GM19193 (cell line): ENCODE results near the gene CASP4.

ENCODE experiments used
- POLR2A ChIP-seq: IDR thresholded peaks from 4 replicates; pipeline ENCODE4 v1.6.1; 2011; ENCODE audit not compliant: insufficient read depth, insufficient read length; ENCODE audit errors: extremely low read depth

CASP4 gene

GRCh38 chr11:104917271-104918112 lies 50.9 kb downstream of the CASP4 start:
- TF ChIP-seq POLR2A = no peak

- TF ChIP-seq POLR2A = no peak
Measured at GRCh38 chr11:104916442-104916841, 51.9 kb downstream of the CASP4 start.

- no peak for TF ChIP-seq POLR2A
Measured at GRCh38 chr11:104912102-104912501, 56.3 kb downstream of the CASP4 start.

GRCh38 chr11:104908186-104908531 lies 60.2 kb downstream of the CASP4 start:
- TF ChIP-seq POLR2A = no peak

- no peak for TF ChIP-seq POLR2A
Measured at GRCh38 chr11:104907521-104908185, 60.7 kb downstream of the CASP4 start.

- no peak for TF ChIP-seq POLR2A
Measured at GRCh38 chr11:104905271-104905670, 63.1 kb downstream of the CASP4 start.

- no peak for TF ChIP-seq POLR2A
Measured at GRCh38 chr11:104899226-104899625, 69.1 kb downstream of the CASP4 start.

- no peak for TF ChIP-seq POLR2A
Measured at GRCh38 chr11:104898685-104899013, 69.7 kb downstream of the CASP4 start.

- TF ChIP-seq POLR2A = no peak
Measured at GRCh38 chr11:104897891-104898684, 70.3 kb downstream of the CASP4 start, which contains the start of gene CASP12. Gene CASP12 (minus strand): TSS chr11:104898460.

- TF ChIP-seq POLR2A = no peak
Measured at GRCh38 chr11:104895634-104896033, 72.7 kb downstream of the CASP4 start.

GRCh38 chr11:104893876-104894275 lies 74.5 kb downstream of the CASP4 start:
- TF ChIP-seq POLR2A = no peak
